ENCODE results near the gene TACC3.
"Not testable (repeated sequence)": the region's sequence is repeated elsewhere in the genome, so short reads cannot be mapped to it uniquely, and the experiment has no call there.

DNA sequence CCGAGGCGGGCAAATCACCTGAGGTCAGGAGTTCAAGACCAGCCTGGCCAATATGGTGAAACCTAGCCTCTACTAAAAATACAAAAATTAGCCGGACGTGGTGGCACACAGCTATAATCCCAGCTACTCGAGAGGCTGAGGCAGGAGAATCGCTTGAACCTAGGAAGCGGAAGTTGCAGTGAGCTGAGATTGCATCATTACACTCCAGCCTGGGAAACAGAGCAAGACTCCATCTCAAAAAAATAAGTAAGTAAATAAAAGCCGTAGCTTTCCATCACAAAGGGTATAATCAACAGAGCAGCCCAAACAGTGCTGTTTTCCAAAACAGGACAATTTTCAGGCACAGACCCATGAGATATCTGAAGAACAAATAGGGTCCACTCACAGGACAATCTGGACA is 19.6 kb upstream of the TACC3 start:
- TF ChIP-seq POLR2A (IDR thresholded peaks at IDR 0.05; ENCODE audit: control extremely low read depth in 1 of 2, low read depth in 2 of 2, low read length in 2 of 2); BCL11A (IDR thresholded peaks at IDR 0.05; ENCODE audit: low read depth in 2 of 2, low read length in 2 of 2); HDAC2 (IDR thresholded peaks at IDR 0.05; ENCODE audit: borderline replicate concordance in 1 of 2, low read depth in 2 of 2, low read length in 2 of 2); SP1 (IDR thresholded peaks at IDR 0.05; ENCODE audit: low read depth, low read length); KDM5A (IDR thresholded peaks at IDR 0.05; ENCODE audit: low read length); ATF2 (IDR thresholded peaks at IDR 0.05; ENCODE audit: low read length); KDM1A (IDR thresholded peaks at IDR 0.05; ENCODE audit: borderline replicate concordance, low read length); CREB1 (IDR thresholded peaks at IDR 0.05); CTBP2 (IDR thresholded peaks at IDR 0.05; ENCODE audit: borderline replicate concordance, insufficient read depth, insufficient read length, low read length); SUZ12 (IDR thresholded peaks at IDR 0.05; ENCODE audit: low read length); YY1 (IDR thresholded peaks at IDR 0.05; ENCODE audit: low read depth, low read length); RAD21 (IDR thresholded peaks at IDR 0.05 in 1 of 2, conservative IDR thresholded peaks at IDR 0.05 in 1 of 2; ENCODE audit: low read depth in 2 of 2, low read length in 2 of 2); EZH2 (IDR thresholded peaks at IDR 0.05; ENCODE audit: low read depth, low read length, severe bottlenecking): not testable (repeated sequence)
- TF ChIP-seq, protein P1, sequence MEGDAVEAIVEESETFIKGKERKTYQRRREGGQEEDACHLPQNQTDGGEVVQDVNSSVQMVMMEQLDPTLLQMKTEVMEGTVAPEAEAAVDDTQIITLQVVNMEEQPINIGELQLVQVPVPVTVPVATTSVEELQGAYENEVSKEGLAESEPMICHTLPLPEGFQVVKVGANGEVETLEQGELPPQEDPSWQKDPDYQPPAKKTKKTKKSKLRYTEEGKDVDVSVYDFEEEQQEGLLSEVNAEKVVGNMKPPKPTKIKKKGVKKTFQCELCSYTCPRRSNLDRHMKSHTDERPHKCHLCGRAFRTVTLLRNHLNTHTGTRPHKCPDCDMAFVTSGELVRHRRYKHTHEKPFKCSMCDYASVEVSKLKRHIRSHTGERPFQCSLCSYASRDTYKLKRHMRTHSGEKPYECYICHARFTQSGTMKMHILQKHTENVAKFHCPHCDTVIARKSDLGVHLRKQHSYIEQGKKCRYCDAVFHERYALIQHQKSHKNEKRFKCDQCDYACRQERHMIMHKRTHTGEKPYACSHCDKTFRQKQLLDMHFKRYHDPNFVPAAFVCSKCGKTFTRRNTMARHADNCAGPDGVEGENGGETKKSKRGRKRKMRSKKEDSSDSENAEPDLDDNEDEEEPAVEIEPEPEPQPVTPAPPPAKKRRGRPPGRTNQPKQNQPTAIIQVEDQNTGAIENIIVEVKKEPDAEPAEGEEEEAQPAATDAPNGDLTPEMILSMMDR (IDR thresholded peaks at IDR 0.05; ENCODE audit: control extremely low read depth in 1 of 3, insufficient read depth in 1 of 3, low read depth in 1 of 3, low read length in 3 of 3): not testable (repeated sequence)
